Fibroblast of lung (primary cell): Measurements from ENCODE around the gene GRK5. TPM values are rescaled to one million over a fixed set of nuclear protein-coding genes. Genes with fewer than 3 reads are reported as not detected.

ENCODE experiments used
- DNase-seq, 2 donors: peaks; one replicate each; pipeline versions ENCODE4 v3.0.0 to v3.0.0-alpha.2; 2010; ENCODE audit warnings: low read depth in 2 of 2
- H2AFZ ChIP-seq: 2 replicates; pipeline ENCODE4 v1.5.1; 2012; ENCODE audit warnings: low read length, control low read depth, inconsistent platforms
- H3K27ac ChIP-seq: 2 replicates; pipeline ENCODE4 v1.5.1; 2011; ENCODE audit warnings: low read length, control low read depth; ENCODE audit not compliant: insufficient read depth
- H3K27me3 ChIP-seq: 2 replicates; pipeline ENCODE4 v1.5.1; 2011; ENCODE audit warnings: mild to moderate bottlenecking, low read length; ENCODE audit not compliant: control insufficient read depth, insufficient read depth
- H3K36me3 ChIP-seq: 2 replicates; pipeline ENCODE4 v1.5.1; 2011; ENCODE audit warnings: low read length; ENCODE audit not compliant: control insufficient read depth, insufficient read depth
- H3K4me1 ChIP-seq: 2 replicates; pipeline ENCODE4 v1.5.1; 2011; ENCODE audit warnings: low read length; ENCODE audit not compliant: control insufficient read depth, insufficient read depth; ENCODE audit errors: extremely low read depth
- H3K4me2 ChIP-seq: 2 replicates; pipeline ENCODE4 v1.5.1; 2011; ENCODE audit warnings: low read length, control low read depth; ENCODE audit not compliant: insufficient read depth; ENCODE audit errors: extremely low read depth
- H3K4me3 ChIP-seq, 4 experiments: fragments of 200-600 bp in 1 of 4; sonication (generic) in 1 of 4; replicated peaks in 1 of 4; 2 replicates each; pipeline ENCODE4 v1.5.1; 2011 to 2016; ENCODE audit warnings: low read length in 4 of 4, low read depth in 3 of 4, mild to moderate bottlenecking in 3 of 4, control low read depth in 2 of 4, inconsistent platforms in 1 of 4, mixed read lengths in 1 of 4; ENCODE audit not compliant: insufficient read depth in 1 of 4; ENCODE audit errors: control extremely low read depth in 1 of 4
- H3K79me2 ChIP-seq: 2 replicates; pipeline ENCODE4 v1.5.1; 2012; ENCODE audit warnings: mild to moderate bottlenecking, low read length, inconsistent platforms; ENCODE audit not compliant: control insufficient read depth, insufficient read depth
- H3K9ac ChIP-seq: 2 replicates; pipeline ENCODE4 v1.5.1; 2011; ENCODE audit warnings: mild to moderate bottlenecking, low read length, control low read depth; ENCODE audit not compliant: insufficient read depth
- H3K9me3 ChIP-seq: 2 replicates; pipeline ENCODE4 v1.5.1; 2012; ENCODE audit warnings: low read depth, low read length; ENCODE audit not compliant: control insufficient read depth, insufficient read depth
- H4K20me1 ChIP-seq: 2 replicates; pipeline ENCODE4 v1.5.1; 2011; ENCODE audit warnings: low read length; ENCODE audit not compliant: control insufficient read depth, insufficient read depth; ENCODE audit errors: extremely low read depth
- CTCF ChIP-seq, 2 donors: IDR thresholded peaks in 1 of 2; conservative IDR thresholded peaks in 1 of 2; 1 replicate in 1 of 2; 2 replicates in 1 of 2; pipeline ENCODE4 v1.5.1; 2011 to 2012; ENCODE audit warnings: low read length in 2 of 2, control low read depth in 1 of 2, inconsistent platforms in 1 of 2, low read depth in 1 of 2, mild to moderate bottlenecking in 1 of 2
- EZH2 ChIP-seq: IDR thresholded peaks from 2 replicates; pipeline ENCODE4 v1.5.1; 2012; ENCODE audit warnings: low read length, control low read depth, mild to moderate bottlenecking; ENCODE audit errors: missing control alignments
- polyA plus RNA-seq, 2 donors: library from polyadenylated mRNA; depleted of rRNA in 1 of 2; stranded (reverse) in 1 of 2; unstranded in 1 of 2; fragments of >200 nt; gene quantifications; 2 replicates each; pipeline ENCODE4 v1.2.1, GENCODE V29; 2011 to 2012; ENCODE audit warnings: missing spikeins in 1 of 2
- total RNA-seq: library from RNA; depleted of rRNA; stranded (reverse); fragments of >200 nt; gene quantifications from 2 replicates; pipeline ENCODE4 v1.2.1, GENCODE V29; 2014

Gene GRK5
- total and polyA plus RNA-seq, 2 donors (not counting 1 experiment from before 2014, with no cell fraction given), result 24.1 to 90.3 TPM

DNA sequence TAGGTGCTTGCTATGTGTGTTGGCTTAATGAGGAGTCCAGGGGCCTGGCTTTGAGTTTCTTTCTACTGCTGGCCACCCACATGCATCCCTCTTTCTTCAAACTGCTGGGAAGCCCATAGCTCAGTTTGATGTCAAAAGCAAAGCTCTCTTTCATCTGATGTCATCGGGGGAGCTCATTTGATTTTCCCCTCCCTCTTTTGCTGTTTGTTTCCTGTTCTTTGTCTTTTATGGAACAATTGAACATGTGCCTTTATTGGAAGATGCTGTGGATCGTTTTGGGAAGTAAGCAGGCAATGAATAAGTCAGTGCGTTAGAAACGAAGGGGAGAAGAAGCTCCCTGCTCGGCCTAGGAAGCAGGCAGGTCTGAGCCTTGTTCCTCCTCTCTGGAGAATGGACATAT, 140.7 kb downstream of the GRK5 start:
- Histone ChIP-seq H3K27me3 (no peaks in the 10 kb centered on the region), H3K27ac (no peak overlapping the region), H3K4me1 (peaks cover 26% of the 10 kb centered on the region), H3K79me2 (peaks cover 14% of the 10 kb centered on the region), H2AFZ (no peak overlapping the region), H3K4me2 (no peak overlapping the region), H3K36me3 (no peaks in the 10 kb centered on the region), H3K9me3 (no peaks in the 10 kb centered on the region), H4K20me1 (no peaks in the 10 kb centered on the region), H3K4me3 (no peak overlapping the region), H3K9ac (no peak overlapping the region)
- no peak for TF ChIP-seq EZH2
- no peak for TF ChIP-seq CTCF (conservative IDR thresholded peaks at IDR 0.05 in 1 of 2, IDR thresholded peaks at IDR 0.05 in 1 of 2; ENCODE audit: low read depth in 1 of 2, low read length in 2 of 2)
- DNase-seq, result no peak

- no peaks in the 10 kb centered on the region for H3K27me3 ChIP-seq
- H4K20me1 ChIP-seq, result no peaks in the 10 kb centered on the region
- peak overlapping the region; percentile 45 for H3K27ac ChIP-seq
- H3K36me3 ChIP-seq, result no peaks in the 10 kb centered on the region
- H3K4me1 ChIP-seq, result peaks cover 26% of the 10 kb centered on the region
- H2AFZ ChIP-seq, result no peak overlapping the region
- no peak for TF ChIP-seq EZH2
- TF ChIP-seq CTCF (conservative IDR thresholded peaks at IDR 0.05 in 1 of 2, IDR thresholded peaks at IDR 0.05 in 1 of 2; ENCODE audit: low read depth in 1 of 2, low read length in 2 of 2), result peak in 1 of 2 donors; percentile 22
- no peak overlapping the region for H3K9ac ChIP-seq
- H3K9me3 ChIP-seq, result no peaks in the 10 kb centered on the region
- H3K4me2 ChIP-seq, result no peak overlapping the region
- H3K4me3 ChIP-seq, result no peak overlapping the region
- H3K79me2 ChIP-seq, result peaks cover 14% of the 10 kb centered on the region
- DNase-seq, result peak; percentile 58 to 65
Measured at GRCh38 chr10:119348516-119349240, 141.3 kb downstream of the GRK5 start.

- DNase-seq, result no peak
- no peaks in the 10 kb centered on the region for H3K36me3 ChIP-seq
- H2AFZ ChIP-seq, result no peak overlapping the region
- no peak for TF ChIP-seq CTCF (conservative IDR thresholded peaks at IDR 0.05 in 1 of 2, IDR thresholded peaks at IDR 0.05 in 1 of 2; ENCODE audit: low read depth in 1 of 2, low read length in 2 of 2)
- TF ChIP-seq EZH2, result no peak
- no peaks in the 10 kb centered on the region for H3K27me3 ChIP-seq
- H3K27ac ChIP-seq, result peak overlapping the region; percentile 45
- H3K9ac ChIP-seq, result no peak overlapping the region
- no peak overlapping the region for H3K4me2 ChIP-seq
- no peak overlapping the region for H3K4me3 ChIP-seq
- H4K20me1 ChIP-seq, result no peaks in the 10 kb centered on the region
- peaks cover 14% of the 10 kb centered on the region for H3K79me2 ChIP-seq
- no peaks in the 10 kb centered on the region for H3K9me3 ChIP-seq
- H3K4me1 ChIP-seq, result peaks cover 26% of the 10 kb centered on the region
Measured at GRCh38 chr10:119349341-119349740, 142.0 kb downstream of the GRK5 start.
